RKO (cell line): ENCODE data around the gene SLC44A3.
"Not testable (repeated sequence)": the region's sequence is repeated elsewhere in the genome, so short reads cannot be mapped to it uniquely, and the experiment has no call there.

ENCODE experiments used
- DNase-seq: peaks from one replicate; pipeline ENCODE4 v3.0.0-alpha.2; 2016; ENCODE audit warnings: low spot score

Gene SLC44A3

GRCh38 chr1:94836891-94837290 is 16.7 kb downstream of the SLC44A3 start:
- DNase-seq: no peak

GRCh38 chr1:94840381-94840780 is 20.2 kb downstream of the SLC44A3 start:
- not testable (repeated sequence) for DNase-seq

DNA sequence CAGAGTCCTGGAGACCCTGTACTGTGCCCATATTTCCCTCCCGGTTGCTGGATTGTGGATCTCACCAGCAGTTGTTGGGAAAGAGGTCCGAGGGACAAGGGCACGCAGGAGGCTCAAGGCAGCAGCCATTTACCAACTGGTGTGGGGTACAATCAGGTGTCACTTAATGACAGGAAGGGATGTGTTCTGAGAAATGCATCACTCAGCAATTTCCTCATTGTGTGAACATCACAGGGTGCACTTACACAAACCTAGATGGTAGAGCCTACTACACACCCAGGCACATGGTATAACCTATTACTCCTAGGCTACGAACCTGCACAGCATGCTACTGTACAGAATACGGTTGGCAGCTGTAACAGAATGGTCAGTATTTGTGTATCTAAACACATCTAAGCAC is 20.7 kb downstream of the SLC44A3 start:
- DNase-seq: no peak

DNA sequence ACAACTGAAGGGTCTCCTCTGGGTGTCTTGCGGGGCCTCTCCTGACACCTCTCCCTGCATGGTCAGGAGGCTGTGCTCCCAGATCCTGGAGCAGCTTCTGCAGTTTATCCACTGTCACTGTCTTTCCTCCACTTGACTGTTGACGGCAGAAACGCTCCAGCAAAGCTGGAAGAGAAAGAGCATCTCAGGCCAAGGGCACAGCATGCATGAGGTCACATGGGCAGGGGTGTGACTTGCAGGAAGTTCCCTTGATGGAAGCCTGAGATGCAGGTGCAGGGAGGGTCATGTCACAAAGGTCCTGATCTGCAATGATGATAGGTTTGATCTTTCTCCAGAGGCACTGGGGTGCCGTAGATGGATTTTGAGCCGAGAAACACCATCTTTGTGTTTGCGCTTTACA is 23.3 kb downstream of the SLC44A3 start:
- DNase-seq: no peak

GRCh38 chr1:94843846-94844245 is 23.7 kb downstream of the SLC44A3 start:
- DNase-seq: no peak

GRCh38 chr1:94846308-94846707 is 26.2 kb downstream of the SLC44A3 start:
- DNase-seq: no peak

- DNase-seq: no peak
Observed at GRCh38 chr1:94851571-94851970, 31.4 kb downstream of the SLC44A3 start.

- no peak for DNase-seq
Observed at GRCh38 chr1:94852788-94853187, 32.6 kb downstream of the SLC44A3 start.

- peak; percentile 94 for DNase-seq
Observed at GRCh38 chr1:94854458-94855306, 34.5 kb downstream of the SLC44A3 start.

DNA sequence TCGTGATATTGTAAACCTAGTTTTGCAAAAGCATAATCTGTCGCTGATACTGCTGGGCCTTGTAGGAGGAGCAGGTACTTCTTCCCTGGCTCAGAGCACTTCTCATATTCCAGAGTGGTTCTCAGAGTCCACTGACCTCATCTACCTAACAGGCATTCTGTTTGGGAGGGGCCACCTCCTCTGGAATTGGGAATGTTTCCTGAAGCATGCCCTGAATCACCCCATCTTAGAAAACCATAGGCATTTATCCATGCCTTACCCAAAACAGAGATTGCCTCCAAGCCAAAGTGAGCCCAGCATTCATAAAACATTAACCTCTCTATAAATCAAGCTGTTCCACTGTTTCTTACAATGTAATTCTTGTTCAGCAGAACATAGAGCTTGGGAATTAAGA is 35.1 kb downstream of the SLC44A3 start:
- DNase-seq: peak; percentile 15

DNA sequence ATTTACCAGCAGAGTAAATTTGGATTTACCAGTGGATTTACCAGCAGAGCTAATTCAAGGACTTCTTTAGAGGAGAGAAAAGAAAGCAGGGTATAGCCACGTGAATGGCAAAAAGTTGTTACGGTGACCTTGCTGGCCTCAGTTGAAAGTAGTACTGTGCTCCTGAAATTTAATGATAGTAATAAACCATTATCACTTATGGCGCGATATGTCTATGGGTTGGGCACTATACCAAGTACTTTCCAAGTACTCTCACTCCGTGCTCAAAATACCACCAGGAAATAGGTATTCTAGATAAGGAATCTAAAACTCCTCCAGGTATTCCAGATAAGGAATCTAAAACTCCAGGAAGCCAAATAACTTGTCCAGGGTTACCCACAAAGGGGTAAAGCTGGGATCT is 35.8 kb downstream of the SLC44A3 start:
- no peak for DNase-seq

- no peak for DNase-seq
Observed at GRCh38 chr1:94856868-94857267, 36.7 kb downstream of the SLC44A3 start.

DNA sequence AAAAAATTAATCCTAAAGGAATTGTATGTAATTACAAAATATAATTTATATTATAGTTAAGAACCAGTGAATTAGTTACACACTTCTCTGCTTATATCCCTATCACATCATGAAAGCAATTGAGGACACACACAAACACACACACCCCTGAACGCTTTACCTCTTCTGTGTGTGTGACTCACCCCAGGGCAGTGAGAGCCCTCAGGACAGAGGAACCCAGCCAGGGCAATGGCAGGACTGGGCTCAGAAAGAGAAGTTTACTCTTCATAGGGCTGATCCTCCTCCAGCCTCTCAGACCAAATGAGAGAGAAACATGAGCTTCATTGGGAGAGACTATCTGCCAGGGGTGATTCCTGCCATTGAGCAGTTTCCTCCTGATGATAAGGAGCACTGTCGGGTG is 38.1 kb downstream of the SLC44A3 start:
- DNase-seq: no peak

- no peak for DNase-seq
Observed at GRCh38 chr1:94859174-94859573, 39.0 kb downstream of the SLC44A3 start.

DNA sequence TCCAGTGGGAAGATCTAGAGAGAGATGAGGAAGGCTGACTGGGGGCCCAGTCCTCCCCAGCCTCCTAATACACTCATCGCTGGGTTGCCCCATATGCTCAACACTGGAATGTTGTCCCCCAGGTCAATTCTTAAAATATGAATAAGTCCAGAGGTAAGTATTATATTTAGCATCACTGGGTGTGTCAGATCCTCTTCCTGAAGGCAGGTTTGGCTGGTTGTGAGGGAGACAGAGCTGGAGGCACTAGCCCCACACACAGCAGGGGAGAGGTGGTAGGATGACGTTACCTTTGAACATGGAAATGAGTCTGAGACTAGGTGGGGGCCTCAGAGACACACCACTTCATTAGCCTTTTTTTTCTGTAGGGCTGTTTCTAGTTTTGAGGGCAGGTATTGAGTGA is 42.6 kb downstream of the SLC44A3 start:
- DNase-seq: no peak

DNA sequence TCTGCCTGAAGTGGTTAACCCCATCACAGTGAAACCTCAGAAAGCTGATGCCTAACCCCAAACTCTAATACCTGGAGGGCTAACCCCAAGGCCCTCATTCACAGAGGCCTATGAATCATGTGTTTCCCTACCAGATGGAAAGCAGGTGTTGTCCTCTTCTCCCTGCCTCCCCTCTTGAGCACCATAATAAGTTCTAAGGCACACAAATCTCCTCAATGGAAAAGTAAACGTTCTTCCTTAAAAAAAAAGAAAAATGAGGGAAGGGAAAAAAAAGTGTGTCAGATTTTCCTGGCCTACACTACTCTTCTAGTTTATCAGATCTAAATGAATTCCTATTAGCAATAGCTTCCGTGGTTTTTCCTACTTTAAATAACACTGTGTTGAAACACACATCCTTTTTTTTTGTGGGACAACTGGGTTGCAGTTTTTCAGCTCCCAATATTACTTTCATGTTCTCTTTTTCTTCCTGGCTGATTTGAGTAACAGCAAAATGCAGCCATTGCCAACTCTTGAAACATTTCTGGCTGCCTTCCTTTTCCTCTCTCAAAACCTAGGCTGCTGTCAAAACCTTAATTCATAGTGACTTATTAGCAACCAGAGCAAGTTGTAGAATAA is 43.2 kb downstream of the SLC44A3 start:
- no peak for DNase-seq

DNA sequence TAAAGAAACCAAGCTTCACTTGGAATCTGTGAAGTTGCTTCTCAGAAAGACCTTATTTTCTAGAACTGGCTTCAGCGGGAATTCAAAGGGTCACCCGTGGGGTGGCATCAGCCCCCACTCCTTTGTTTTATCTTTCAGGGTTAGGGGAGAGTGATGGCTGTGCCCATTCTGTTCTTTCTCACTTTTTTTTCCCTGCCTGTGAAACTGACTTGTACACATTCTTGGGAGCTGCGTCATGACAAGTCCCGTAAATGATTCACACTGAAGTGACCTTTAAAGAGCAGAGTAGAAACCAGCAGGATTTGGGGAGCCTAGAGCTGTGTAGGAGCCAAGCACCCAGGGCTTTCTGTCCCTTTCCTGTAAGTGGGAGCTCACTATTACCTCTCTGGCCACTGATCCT is 43.8 kb downstream of the SLC44A3 start:
- peak; percentile 84 for DNase-seq

DNA sequence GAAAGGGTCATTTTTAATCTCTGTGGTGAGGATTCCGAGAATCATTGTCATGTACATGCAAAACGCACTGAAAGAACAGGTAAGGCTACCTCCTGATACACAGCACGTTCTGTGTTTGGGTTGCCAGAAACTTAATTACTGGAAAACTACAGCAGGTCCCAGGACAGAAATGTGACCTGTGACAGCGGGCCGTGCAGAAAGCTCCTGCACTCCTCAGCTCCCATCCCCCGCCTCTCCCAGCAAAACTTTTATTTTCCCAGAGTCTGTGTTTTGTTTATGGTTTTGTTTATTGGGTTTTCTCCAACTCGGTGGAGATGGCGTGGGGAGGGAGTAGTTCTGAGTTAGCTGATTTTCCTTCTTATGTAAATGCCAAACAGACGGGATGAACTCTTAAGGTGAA is 44.7 kb downstream of the SLC44A3 start:
- DNase-seq: no peak

GRCh38 chr1:94865360-94865759 is 45.2 kb downstream of the SLC44A3 start:
- DNase-seq: no peak

DNA sequence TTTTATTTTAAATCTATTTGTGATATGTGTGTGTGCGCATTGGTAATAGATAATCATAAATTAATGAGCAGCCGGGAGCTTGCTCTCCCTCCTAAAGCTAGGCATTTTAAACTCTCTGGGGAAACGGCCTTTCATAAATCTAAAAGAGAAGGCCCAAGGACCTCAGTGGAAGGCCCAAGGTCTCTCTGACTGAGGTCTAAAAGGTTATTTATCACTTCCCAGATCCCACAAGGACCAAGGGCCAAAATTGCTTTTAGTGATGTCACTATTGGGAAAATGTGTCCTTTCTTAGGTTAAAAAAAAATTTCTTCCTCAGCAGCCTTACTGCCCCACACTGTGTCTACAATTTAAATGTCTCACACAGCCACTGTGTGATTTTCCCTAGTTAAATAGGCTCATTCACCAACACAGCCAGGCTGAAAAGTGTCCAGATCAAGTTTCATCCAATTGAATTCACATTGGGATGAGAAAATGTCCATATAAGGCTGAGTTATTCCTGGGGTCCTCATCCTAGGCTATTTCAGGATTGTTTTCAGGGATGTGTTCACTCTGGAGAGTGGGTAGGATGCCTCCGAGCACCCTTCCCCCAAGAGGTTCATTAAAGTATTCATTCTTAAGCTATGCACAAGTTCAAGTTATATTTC is 46.1 kb downstream of the SLC44A3 start:
- no peak for DNase-seq

- DNase-seq: no peak
Observed at GRCh38 chr1:94871031-94871430, 50.9 kb downstream of the SLC44A3 start.

DNA sequence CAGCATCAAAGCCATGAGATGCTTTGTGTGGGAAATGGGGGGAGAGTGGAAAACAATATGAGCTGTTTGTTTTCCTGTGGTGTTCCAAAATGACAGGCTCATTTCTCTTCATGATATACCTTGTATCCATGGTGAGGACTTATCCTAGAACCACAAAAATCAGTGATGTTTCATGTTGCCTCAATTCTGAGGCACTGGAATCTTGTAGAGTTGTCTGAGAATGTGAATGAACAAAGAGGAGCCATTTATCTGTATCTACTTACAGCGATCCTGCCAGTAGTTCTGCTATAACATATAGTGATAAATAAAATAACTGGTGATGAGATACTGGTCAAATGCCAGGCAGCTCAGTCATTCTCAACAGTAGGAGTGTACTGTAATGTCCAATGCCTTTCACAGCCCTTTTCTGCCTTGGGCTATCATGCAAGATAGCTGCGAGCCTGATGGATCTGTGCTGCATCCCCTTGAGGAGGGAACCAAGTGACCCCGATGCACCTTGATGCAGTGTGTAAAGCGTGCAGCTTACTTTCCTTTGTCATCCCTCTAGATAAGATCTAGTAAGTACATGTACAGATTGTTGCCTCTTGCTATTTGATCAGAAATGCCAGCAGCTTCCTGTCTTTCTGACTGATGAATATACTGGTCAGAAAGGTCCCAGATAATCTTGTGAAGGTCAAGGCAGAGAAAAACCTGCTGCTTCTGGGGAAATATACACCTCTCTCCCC is 52.8 kb downstream of the SLC44A3 start:
- no peak for DNase-seq
